ENCODE data around the gene C22orf23.

C22orf23 gene

DNA sequence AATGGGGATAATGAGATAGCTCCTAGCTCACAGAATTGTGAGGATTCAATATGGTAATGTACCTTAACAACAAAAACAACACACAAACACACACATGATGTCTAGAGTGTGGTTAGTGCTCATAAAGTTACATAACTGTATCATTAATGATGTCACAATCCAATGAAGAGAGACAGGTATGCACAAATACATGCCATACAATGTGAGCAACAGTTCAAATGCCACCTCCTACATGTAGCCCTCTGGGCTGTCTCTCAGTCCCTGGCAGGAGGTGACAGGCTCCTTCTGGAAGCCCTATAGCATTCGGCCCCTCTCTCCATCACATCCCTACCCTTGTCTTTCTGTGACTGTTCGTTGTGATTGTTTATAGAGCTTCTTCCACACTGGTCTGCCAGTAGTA, 55.6 kb downstream of the C22orf23 start:
- peaks cover 70% of the 10 kb centered on the region for H3K4me1 ChIP-seq (ENCODE audit: control insufficient read depth, insufficient read depth, low read length)
- H3K27me3 ChIP-seq (ENCODE audit: control insufficient read depth, insufficient read depth, low read length), result no peaks in the 10 kb centered on the region
- no peaks in the 10 kb centered on the region for H3K36me3 ChIP-seq (ENCODE audit: control insufficient read depth, insufficient read depth, low read length)
- no peaks in the 10 kb centered on the region for H3K9me3 ChIP-seq (ENCODE audit: control insufficient read depth, low read length)
- no peak overlapping the region for H3K9ac ChIP-seq (ENCODE audit: low read length)
- no peak overlapping the region for H3K4me3 ChIP-seq (ENCODE audit: low read length)

DNA sequence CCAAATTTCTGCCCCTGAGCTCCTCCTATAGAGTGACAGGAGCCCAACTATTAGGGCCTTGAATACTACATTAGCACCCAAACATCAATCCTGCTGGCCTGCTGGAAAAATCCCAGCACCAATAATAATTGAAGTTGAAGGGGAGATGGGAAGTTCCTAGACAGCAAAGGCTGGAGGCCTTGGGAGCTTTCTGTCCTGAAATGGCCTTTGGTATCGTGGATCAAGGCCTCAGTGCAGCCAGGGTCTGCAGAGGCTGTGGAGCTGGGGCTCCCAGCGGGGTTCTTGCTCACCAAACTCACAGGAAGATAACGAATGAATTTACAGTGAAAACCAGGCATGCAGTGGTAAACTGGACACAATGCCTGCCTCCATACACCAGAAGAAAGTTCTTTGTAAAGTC, 56.5 kb downstream of the C22orf23 start:
- no peaks in the 10 kb centered on the region for H3K36me3 ChIP-seq (ENCODE audit: control insufficient read depth, insufficient read depth, low read length)
- no peaks in the 10 kb centered on the region for H3K27me3 ChIP-seq (ENCODE audit: control insufficient read depth, insufficient read depth, low read length)
- peaks cover 73% of the 10 kb centered on the region for H3K4me1 ChIP-seq (ENCODE audit: control insufficient read depth, insufficient read depth, low read length)
- H3K9ac ChIP-seq (ENCODE audit: low read length), result peak overlapping the region; percentile 82
- H3K4me3 ChIP-seq (ENCODE audit: low read length), result no peak overlapping the region
- no peaks in the 10 kb centered on the region for H3K9me3 ChIP-seq (ENCODE audit: control insufficient read depth, low read length)

DNA sequence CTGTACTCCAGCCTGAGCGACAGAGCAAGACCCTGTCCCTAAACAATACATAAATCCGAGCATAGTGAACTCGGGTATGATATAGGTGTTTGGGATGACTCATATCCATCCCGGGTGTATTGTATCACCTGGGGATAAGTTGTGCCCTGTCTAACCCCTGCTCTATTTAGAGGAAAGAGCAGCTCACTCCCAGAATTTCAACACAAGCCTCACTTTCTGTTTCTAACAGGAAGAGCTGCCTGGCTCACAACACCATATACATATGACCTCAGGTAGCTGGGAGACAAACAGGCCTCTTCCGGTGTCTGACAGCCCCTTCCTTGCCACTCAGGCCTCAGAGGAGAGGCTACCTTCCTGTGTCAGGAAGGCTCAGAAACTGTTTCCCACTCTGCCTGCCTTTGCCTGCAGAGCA, 57.2 kb downstream of the C22orf23 start:
- no peaks in the 10 kb centered on the region for H3K9me3 ChIP-seq (ENCODE audit: control insufficient read depth, low read length)
- H3K9ac ChIP-seq (ENCODE audit: low read length), result peak overlapping the region; percentile 82
- H3K36me3 ChIP-seq (ENCODE audit: control insufficient read depth, insufficient read depth, low read length), result no peaks in the 10 kb centered on the region
- H3K4me3 ChIP-seq (ENCODE audit: low read length), result no peak overlapping the region
- H3K4me1 ChIP-seq (ENCODE audit: control insufficient read depth, insufficient read depth, low read length), result peaks cover 66% of the 10 kb centered on the region
- no peaks in the 10 kb centered on the region for H3K27me3 ChIP-seq (ENCODE audit: control insufficient read depth, insufficient read depth, low read length)

DNA sequence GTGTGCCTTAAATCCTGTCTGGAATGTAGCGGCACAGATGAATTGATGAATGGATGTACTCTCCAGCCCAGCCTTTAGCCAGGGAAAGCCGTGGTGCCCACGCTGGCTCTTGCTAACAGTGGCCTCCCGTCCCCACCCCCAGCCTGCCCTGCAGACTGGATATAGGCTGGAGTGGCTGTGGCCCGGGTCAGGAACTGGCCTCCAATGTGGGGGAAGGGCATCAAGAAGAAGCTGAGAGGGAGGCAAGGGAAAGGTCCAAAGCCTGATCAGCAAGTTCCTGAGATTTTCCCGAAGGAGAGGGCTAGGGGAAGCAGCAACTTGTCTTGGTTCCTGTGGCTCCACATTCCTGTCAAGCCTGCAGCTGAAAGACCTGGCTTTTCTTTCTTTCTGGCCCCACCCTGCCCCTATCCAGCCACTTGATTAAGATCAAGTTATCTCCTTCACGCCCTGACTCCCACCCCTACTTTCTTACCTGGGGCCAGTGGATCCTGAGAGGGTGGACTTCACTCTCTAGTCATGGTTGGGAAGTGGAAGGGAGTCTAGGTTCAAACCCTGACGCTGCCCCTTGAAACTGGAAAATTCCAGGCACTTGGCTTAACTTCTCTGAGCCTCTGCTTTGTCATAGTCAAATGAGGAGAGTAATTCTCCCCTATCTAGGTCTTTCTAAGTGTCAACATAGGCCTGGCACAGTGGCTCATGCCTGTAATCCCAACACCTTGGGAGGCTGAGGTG, 58.3 kb downstream of the C22orf23 start:
- Histone ChIP-seq H3K27me3 (ENCODE audit: control insufficient read depth, insufficient read depth, low read length) (no peaks in the 10 kb centered on the region), H3K36me3 (ENCODE audit: control insufficient read depth, insufficient read depth, low read length) (no peaks in the 10 kb centered on the region), H3K4me1 (ENCODE audit: control insufficient read depth, insufficient read depth, low read length) (peaks cover 62% of the 10 kb centered on the region), H3K9ac (ENCODE audit: low read length) (peak overlapping the region; percentile 4), H3K9me3 (ENCODE audit: control insufficient read depth, low read length) (no peaks in the 10 kb centered on the region), H3K4me3 (ENCODE audit: low read length) (no peak overlapping the region)

- no peak overlapping the region for H3K4me3 ChIP-seq (ENCODE audit: low read length)
- H3K9ac ChIP-seq (ENCODE audit: low read length), result no peak overlapping the region
- peaks cover 57% of the 10 kb centered on the region for H3K4me1 ChIP-seq (ENCODE audit: control insufficient read depth, insufficient read depth, low read length)
- H3K9me3 ChIP-seq (ENCODE audit: control insufficient read depth, low read length), result no peaks in the 10 kb centered on the region
- H3K27me3 ChIP-seq (ENCODE audit: control insufficient read depth, insufficient read depth, low read length), result no peaks in the 10 kb centered on the region
- H3K36me3 ChIP-seq (ENCODE audit: control insufficient read depth, insufficient read depth, low read length), result peaks cover 5% of the 10 kb centered on the region
Observed at GRCh38 chr22:37893583-37893983, 59.8 kb downstream of the C22orf23 start.

Measured in mucosa of stomach (tissue), 1 donor.